GM21515 (cell line): ENCODE data around the gene CCDC141.

Experiments
- ATAC-seq: cut with Tn5 transposase; IDR thresholded peaks from one replicate; pipeline ENCODE4 v1.9.1; 2021; ENCODE audit not compliant: unreplicated experiment

Gene CCDC141

GRCh38 chr2:178796079-178796677 lies 253.8 kb downstream of the CCDC141 start:
- ATAC-seq, result no peak

- no peak for ATAC-seq
Observed at GRCh38 chr2:178787934-178788333, 262.0 kb downstream of the CCDC141 start.

- ATAC-seq, result no peak
Observed at GRCh38 chr2:178787155-178787554, 262.8 kb downstream of the CCDC141 start.

GRCh38 chr2:178783889-178784288 lies 266.0 kb downstream of the CCDC141 start:
- ATAC-seq, result no peak

DNA sequence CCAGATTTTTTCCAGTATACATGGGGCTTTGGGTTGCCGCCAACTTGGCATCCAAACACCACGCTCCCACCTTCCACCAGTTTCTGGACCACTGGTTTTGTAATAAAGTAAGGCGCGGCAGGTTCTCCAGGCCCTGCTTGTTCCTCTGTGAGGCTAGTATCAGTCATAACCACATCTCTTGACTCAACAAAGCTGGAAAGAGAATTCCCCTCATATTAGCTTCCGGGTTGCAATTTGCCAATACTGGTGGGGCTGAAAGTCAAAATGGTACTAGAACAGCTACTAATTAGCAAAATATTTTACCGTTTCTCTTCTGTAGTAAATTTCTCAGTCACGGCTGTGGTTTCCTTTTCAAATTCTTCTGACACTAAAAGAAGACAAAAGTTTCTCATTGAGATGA lies 267.7 kb downstream of the CCDC141 start:
- no peak for ATAC-seq
